HUES6 (cell line): Measurements from ENCODE around the gene ARHGEF38.
"Not testable (repeated sequence)": the region's sequence is repeated elsewhere in the genome, so short reads cannot be mapped to it uniquely, and the experiment has no call there.

Experiments used
- H3K27ac ChIP-seq: 2 replicates; pipeline ENCODE4 v1.7.0; 2013; ENCODE audit warnings: low read depth, mild to moderate bottlenecking, low read length, inconsistent platforms
- H3K27me3 ChIP-seq: 2 replicates; pipeline ENCODE4 v1.6.1; 2013; ENCODE audit warnings: low read length; ENCODE audit not compliant: control insufficient read depth, insufficient read depth
- H3K36me3 ChIP-seq: 2 replicates; pipeline ENCODE4 v1.6.1; 2013; ENCODE audit warnings: low read length; ENCODE audit not compliant: control insufficient read depth, insufficient read depth
- H3K4me1 ChIP-seq: 2 replicates; pipeline ENCODE4 v1.6.1; 2013; ENCODE audit warnings: low read length; ENCODE audit not compliant: control insufficient read depth, insufficient read depth
- H3K4me3 ChIP-seq: 2 replicates; pipeline ENCODE4 v1.5.1; 2013; ENCODE audit warnings: low read depth, low read length
- H3K9ac ChIP-seq: one replicate; pipeline ENCODE4 v1.6.1; 2013; ENCODE audit warnings: mild to moderate bottlenecking, low read length
- H3K9me3 ChIP-seq: 2 replicates; pipeline ENCODE4 v1.6.1; 2013; ENCODE audit warnings: low read depth, low read length; ENCODE audit not compliant: control insufficient read depth, insufficient read depth

ARHGEF38 gene

DNA sequence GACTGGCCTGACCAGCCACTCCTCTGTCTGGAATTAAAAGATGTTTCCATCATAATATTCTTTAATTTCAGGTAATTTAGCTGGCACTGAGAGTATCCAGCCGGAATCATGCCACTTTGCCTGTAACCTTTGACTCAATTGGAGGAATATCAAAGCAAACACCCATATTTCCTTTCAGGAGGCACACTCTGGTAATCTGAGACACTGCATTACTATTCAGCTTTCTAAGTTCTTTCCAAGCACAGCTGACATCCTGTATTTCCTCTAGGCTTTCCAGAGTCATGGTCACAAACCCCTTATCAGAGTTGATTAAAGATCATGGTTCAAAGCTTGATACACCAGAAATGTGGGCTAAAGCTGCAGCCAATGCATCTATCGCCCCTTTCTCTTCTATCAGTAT lies 126.8 kb downstream of the ARHGEF38 start:
- Histone ChIP-seq H3K4me3 (no peak overlapping the region), H3K9me3 (no peaks in the 10 kb centered on the region), H3K36me3 (peaks cover 7% of the 10 kb centered on the region), H3K4me1 (no peaks in the 10 kb centered on the region), H3K27ac (no peak overlapping the region), H3K27me3 (no peaks in the 10 kb centered on the region), H3K9ac (no peak overlapping the region)

DNA sequence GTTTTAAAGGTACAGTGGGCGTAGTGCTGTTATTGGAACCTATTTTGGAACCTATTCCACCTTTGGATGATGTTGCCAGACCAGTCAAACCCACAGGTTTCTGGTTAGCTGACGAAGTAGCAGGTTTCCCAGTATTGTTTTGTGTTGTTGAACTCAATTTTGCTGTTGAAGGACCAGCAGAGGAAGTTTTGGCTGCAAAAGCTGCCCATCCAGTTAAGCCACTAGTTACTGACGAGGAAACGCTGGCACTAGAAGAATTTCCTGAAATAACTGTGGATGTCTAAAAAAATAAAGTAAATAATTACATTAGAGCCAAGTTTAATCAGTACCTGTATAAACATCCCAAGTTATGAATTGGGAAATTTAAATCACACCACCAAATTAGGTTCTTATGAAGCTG lies 130.6 kb downstream of the ARHGEF38 start:
- H3K36me3 ChIP-seq, result peaks cover 14% of the 10 kb centered on the region
- H3K27me3 ChIP-seq, result no peaks in the 10 kb centered on the region
- H3K9ac ChIP-seq, result no peak overlapping the region
- H3K9me3 ChIP-seq, result no peaks in the 10 kb centered on the region
- no peaks in the 10 kb centered on the region for H3K4me1 ChIP-seq
- H3K4me3 ChIP-seq, result no peak overlapping the region
- H3K27ac ChIP-seq, result no peak overlapping the region

DNA sequence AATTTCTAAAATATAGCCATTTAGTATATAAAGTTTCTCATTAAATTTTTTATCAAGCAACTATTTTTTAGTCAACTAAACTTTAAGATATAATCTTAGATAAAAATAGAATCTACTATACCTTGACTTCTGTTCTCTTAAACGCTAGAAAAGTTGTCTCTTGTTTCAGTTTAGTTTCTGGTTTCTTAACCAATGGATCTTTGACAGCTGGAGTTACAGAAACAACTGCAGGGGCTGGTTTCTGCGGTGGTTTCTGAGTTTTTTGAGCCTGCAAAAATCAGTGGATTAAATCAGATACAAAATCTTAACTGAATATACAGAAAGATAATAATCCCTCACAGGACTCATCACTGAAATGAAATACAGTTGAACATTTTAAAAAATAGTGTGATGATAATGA lies 134.2 kb downstream of the ARHGEF38 start:
- Histone ChIP-seq H3K9me3 (no peaks in the 10 kb centered on the region), H3K4me1 (no peaks in the 10 kb centered on the region), H3K27ac (no peak overlapping the region), H3K27me3 (no peaks in the 10 kb centered on the region), H3K9ac (no peak overlapping the region), H3K4me3 (no peak overlapping the region), H3K36me3 (peaks cover 26% of the 10 kb centered on the region)

DNA sequence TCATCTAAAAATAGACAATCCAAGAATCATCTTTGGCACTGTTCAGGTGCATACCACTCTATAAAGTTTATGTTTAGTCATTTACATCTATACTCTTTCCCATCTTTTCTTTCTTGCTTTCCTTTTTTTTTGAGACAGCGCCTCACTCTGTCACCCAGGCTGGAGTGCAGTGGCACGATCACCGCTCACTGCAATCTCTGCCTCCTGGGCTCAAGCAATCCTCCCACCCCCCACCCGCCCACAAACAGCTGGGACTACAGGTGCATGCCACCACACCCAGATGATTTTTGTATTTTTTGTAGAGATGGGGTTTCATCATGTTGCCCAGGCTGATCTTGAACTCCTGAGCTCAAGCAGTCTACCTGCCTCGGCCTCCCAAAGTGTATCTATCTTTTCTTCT lies 142.4 kb downstream of the ARHGEF38 start:
- H3K4me3 ChIP-seq, H3K9me3 ChIP-seq, H3K4me1 ChIP-seq, H3K9ac ChIP-seq, H3K27ac ChIP-seq, H3K27me3 ChIP-seq: not testable (repeated sequence)
- peaks cover 25% of the 10 kb centered on the region for H3K36me3 ChIP-seq

DNA sequence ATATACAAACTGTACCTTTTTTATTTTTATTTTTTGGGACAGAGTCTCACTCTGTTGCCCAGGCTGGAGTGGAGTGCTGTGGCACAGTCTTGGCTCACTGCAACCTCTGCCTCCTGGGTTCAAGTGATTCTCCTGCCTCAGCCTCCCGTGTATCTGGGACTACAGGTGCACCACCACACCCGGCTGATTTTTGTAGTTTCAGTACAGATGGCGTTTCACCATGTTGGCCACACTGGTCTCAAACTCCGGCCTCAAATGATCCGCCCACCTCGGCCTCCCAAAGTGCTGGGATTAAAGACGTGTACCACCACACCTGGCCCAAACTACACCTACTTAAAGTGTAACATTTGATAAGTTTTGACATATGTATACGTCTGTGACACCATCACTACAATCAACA lies 143.4 kb downstream of the ARHGEF38 start:
- H3K36me3 ChIP-seq, result peaks cover 25% of the 10 kb centered on the region
- H3K4me3 ChIP-seq, H3K4me1 ChIP-seq, H3K9me3 ChIP-seq, H3K27me3 ChIP-seq, H3K9ac ChIP-seq, H3K27ac ChIP-seq: not testable (repeated sequence)

DNA sequence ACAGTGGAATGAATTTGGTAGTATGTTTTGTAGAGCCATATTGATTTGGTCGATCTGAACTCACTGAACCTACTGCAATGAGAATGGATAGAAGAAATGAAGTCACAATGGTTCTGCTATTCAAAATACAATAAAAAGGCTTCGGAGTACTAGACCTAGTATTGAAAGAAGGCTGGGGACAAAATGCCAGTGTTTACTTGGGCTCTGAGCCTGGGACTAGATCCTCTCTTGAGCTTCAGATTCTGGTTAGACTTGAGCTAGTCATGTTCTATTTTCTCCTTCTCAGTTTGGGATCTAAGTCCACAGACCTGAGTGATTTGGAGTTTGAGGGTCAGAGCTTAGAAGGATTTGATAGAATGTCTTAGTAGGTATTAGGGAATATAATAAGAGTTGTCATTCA lies 146.2 kb downstream of the ARHGEF38 start:
- peaks cover 10% of the 10 kb centered on the region for H3K36me3 ChIP-seq
- no peak overlapping the region for H3K9ac ChIP-seq
- no peak overlapping the region for H3K4me3 ChIP-seq
- H3K4me1 ChIP-seq, result no peaks in the 10 kb centered on the region
- no peaks in the 10 kb centered on the region for H3K9me3 ChIP-seq
- no peak overlapping the region for H3K27ac ChIP-seq
- no peaks in the 10 kb centered on the region for H3K27me3 ChIP-seq

DNA sequence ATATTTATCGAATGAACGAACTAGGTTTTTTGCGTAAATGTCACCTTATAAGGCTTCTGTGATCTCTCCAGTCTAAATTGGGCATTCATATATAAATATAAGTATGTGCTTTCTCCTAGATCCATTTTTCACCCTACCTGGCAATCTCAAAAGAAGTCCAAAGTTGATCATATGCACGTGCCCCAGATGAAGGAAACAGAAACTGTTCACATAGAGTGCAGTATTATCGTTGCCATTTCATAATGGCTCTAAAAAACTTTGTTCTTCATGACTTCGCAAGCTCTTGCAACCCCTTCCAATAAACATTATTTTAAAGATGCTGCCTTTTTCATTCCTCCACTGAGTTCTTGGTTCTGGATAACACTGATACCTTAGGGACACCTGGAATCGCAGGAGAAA lies 155.4 kb downstream of the ARHGEF38 start:
- Histone ChIP-seq H3K9me3 (no peaks in the 10 kb centered on the region), H3K4me1 (peaks cover 7% of the 10 kb centered on the region; the same call in 1 of the 2 replicates), H3K4me3 (peak overlapping the region; percentile 90), H3K27me3 (no peaks in the 10 kb centered on the region), H3K36me3 (no peaks in the 10 kb centered on the region), H3K27ac (no peak overlapping the region), H3K9ac (peak overlapping the region; percentile 90)

DNA sequence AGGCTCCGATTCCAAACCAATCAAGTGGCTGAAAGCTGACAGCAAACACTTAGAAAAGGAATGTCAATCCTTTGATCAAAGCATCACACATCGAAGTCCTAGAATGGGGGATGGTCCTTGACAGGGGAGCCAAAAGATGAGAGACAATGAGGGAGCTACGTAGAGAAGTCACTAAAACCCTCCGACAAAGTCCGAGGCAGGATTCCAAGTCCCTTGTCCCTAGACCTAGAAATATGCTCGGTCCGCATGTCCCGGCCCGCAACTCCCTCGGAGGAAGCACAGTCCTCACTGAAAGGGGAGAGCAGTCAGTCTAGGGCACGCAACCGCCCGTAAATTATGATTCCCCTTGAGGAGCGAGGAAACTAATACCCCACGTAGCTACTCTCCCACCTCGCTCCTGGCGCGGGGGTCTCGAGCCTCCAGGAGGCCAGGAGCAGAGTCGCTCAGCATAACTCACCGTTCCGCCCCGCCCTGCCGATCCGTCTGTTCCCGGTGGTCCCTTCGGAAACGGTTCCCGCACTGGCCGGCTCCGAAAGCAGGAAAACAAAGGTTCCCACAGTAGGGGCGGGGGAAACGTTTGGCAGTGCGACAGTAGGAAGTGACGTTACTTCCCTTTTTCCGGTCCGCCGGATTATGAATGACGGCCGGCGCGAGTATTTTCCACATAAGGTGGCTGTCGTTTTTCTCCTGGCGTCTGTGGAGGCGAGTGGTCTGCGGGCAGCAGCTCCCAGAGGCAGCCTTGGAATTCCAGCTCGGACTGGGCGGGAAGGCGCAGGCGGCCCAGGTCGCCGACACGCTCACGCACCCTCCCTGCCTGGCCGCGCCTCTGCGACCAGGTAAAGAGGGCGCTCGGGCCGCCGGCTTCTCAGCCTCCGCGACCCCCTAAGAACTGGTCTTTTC lies 156.0 kb downstream of the ARHGEF38 start, which contains the start of the genes GSTCD and INTS12:
Gene GSTCD (plus strand): TSS at position 604 of the 900 bp plus-strand sequence. CDS start 8,830 bp downstream, outside the sequence.
Gene INTS12 (minus strand): TSS at position 509 of the 900 bp plus-strand sequence. CDS start 8,684 bp downstream, outside the sequence.
- Histone ChIP-seq H3K9me3 (no peaks in the 10 kb centered on the region), H3K4me3 (peak within 1 kb of the TSS; percentile 90), H3K27ac (peak within 1 kb of the TSS; percentile 80), H3K9ac (peak within 1 kb of the TSS; percentile 90), H3K27me3 (no peaks in the 10 kb centered on the region), H3K4me1 (peaks cover 7% of the 10 kb centered on the region; the same call in 1 of the 2 replicates), H3K36me3 (no peaks in the 10 kb centered on the region)

DNA sequence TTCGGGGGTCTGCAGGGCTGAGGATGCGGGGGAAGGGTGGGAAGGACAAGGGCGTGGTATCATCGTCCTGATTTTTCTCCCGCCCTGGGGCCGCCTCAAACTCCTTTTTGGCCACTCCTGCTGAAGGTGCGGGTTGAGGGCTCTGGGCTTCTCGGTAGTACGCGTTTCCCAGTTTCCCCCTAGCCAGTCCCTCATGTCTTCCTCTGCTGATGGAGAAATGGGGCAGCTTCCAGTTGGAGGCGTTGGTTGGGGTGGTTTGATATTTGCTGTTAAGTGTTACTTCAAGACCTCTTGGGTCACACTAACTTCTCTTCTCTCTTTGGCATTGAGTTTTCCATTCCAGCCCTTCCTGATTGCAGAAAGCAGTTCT lies 156.6 kb downstream of the ARHGEF38 start:
- Histone ChIP-seq H3K9me3 (no peaks in the 10 kb centered on the region), H3K9ac (peak overlapping the region; percentile 90), H3K27me3 (no peaks in the 10 kb centered on the region), H3K36me3 (no peaks in the 10 kb centered on the region), H3K4me1 (peaks cover 7% of the 10 kb centered on the region; the same call in 1 of the 2 replicates), H3K27ac (peak overlapping the region; percentile 80), H3K4me3 (peak overlapping the region; percentile 90)

DNA sequence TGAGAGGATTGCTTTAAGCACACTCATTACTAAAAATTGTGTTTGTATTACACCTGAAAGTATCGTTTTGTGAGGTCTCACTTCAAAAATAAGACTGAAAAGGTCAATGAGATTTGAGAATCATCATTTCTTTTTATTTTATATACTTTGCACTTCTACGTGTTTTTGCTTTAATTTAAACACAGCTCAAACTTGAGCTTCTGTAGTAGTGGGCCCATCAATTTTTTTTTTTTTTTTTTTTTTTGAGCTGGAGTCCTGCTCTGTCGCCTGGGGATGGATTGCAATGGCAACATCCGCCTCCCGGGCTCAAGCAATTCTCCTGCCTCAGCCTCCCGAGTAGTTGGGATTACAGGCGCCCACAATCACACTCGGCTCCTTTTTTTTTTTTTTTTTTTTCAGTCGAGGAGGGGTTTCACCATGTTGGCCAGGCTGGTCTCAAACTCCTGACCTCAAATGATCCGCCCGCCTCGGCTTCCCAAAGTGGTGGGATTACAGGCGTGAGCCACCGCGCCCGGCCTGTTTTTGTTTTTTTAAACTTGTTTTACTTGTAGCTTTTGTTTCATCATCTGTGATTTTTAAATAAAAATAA lies 157.7 kb downstream of the ARHGEF38 start:
- Histone ChIP-seq H3K4me3 (peak overlapping the region; percentile 90), H3K4me1 (peaks cover 7% of the 10 kb centered on the region; the same call in 1 of the 2 replicates), H3K9me3 (no peaks in the 10 kb centered on the region), H3K27ac (no peak overlapping the region), H3K9ac (no peak overlapping the region), H3K27me3 (no peaks in the 10 kb centered on the region), H3K36me3 (no peaks in the 10 kb centered on the region)

DNA sequence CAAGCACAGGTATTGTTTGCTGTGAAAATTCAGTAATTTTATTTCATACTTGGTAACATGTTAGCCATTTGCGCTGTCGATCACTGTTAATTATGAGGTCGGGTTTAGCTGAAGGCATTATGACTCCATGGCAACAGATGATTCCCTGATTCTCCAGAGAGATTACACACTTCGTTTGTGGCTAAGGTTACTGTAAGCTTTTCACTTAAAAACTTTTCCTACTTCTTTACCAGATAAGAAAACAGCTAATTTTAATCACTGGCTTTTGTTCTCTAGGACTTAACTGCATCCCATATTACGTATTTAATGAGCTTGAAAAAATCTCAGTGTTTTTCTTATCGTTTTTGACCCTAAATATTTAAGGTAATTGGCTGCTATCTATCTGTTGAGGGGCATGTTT lies 158.3 kb downstream of the ARHGEF38 start:
- Histone ChIP-seq H3K9me3 (no peaks in the 10 kb centered on the region), H3K36me3 (no peaks in the 10 kb centered on the region), H3K9ac (no peak overlapping the region), H3K27ac (no peak overlapping the region), H3K27me3 (no peaks in the 10 kb centered on the region), H3K4me1 (peaks cover 7% of the 10 kb centered on the region; the same call in 1 of the 2 replicates), H3K4me3 (0 out of 2 replicates have a peak overlapping the region, but pooled peaks have one; percentile 90)
